PC-3 (cell line): ENCODE data around the gene ABCA5. TPM values are rescaled to one million over a fixed set of nuclear protein-coding genes. Genes with fewer than 3 reads are reported as not detected.
A peak's percentile ranks its signal among the peaks of the same experiment; 100 is the strongest.

Experiments
- ATAC-seq: fragments of 200-7000 bp; cut with Tn5 transposase; 2 replicates; pipeline ENCODE4 v1.9.1; 2020; ENCODE audit warnings: mild to moderate bottlenecking, moderate library complexity
- BruUV-seq: library from RNA; stranded (reverse); fragments of 400-500 nt; replicated peaks from 2 replicates; lab custom pipeline; 2021; lab: Mats Ljungman, UMichigan
- CTCF ChIA-PET: fragments of 300-600 bp; sonication (Branson Sonifier 250); formaldehyde crosslinking; loops from one replicate; lab custom pipeline; 2022; ENCODE audit warnings: antibody characterized with exemption; lab: Charles Lee
- POLR2A ChIA-PET: fragments of 300-600 bp; sonication (Branson Sonifier 250); formaldehyde crosslinking; loops from one replicate; lab custom pipeline; 2022; ENCODE audit warnings: antibody characterized with exemption; ENCODE audit not compliant: unreplicated experiment; lab: Charles Lee
- DNase-seq: peaks from one replicate; pipeline ENCODE4 v3.0.0-alpha.2; 2015
- H2AFZ ChIP-seq: fragments of 300-600 bp; sonication (generic); 2 replicates; pipeline ENCODE4 v1.6.0; 2016; ENCODE audit warnings: antibody characterized with exemption, low read length
- H3F3A ChIP-seq: fragments of 300-600 bp; sonication (generic); one replicate; pipeline ENCODE4 v1.6.0; 2017; ENCODE audit warnings: antibody characterized with exemption, low read length, control low read depth, mild to moderate bottlenecking; ENCODE audit not compliant: unreplicated experiment
- H3K27ac ChIP-seq: fragments of 300-600 bp; sonication (generic); 2 replicates; pipeline ENCODE4 v1.5.1; 2016; ENCODE audit warnings: mild to moderate bottlenecking, low read length
- H3K27me3 ChIP-seq: fragments of 300-600 bp; sonication (generic); 2 replicates; pipeline ENCODE4 v1.6.1; 2016; ENCODE audit warnings: low read length, mixed read lengths
- H3K36me3 ChIP-seq: fragments of 300-600 bp; sonication (generic); 2 replicates; pipeline ENCODE4 v1.6.1; 2016; ENCODE audit warnings: low read depth, mixed run types, low read length, mixed read lengths
- H3K4me1 ChIP-seq: fragments of 300-600 bp; sonication (generic); 2 replicates; pipeline ENCODE4 v1.5.1; 2016; ENCODE audit warnings: low read length; ENCODE audit not compliant: insufficient read depth
- H3K4me2 ChIP-seq: fragments of 300-600 bp; sonication (generic); 2 replicates; pipeline ENCODE4 v1.6.0; 2016; ENCODE audit warnings: low read length
- H3K4me3 ChIP-seq: fragments of 300-600 bp; sonication (generic); 2 replicates; pipeline ENCODE4 v1.5.1; 2016; ENCODE audit warnings: mild to moderate bottlenecking, low read length, mixed read lengths
- H3K79me2 ChIP-seq: fragments of 300-600 bp; sonication (generic); 2 replicates; pipeline ENCODE4 v1.6.1; 2017; ENCODE audit warnings: low read length, mixed read lengths
- H3K9ac ChIP-seq: fragments of 300-600 bp; sonication (generic); 2 replicates; pipeline ENCODE4 v1.6.0; 2016; ENCODE audit warnings: mild to moderate bottlenecking, low read length
- H3K9me2 ChIP-seq: fragments of 300-600 bp; sonication (generic); replicated peaks from 2 replicates; pipeline ENCODE4 v1.6.1; 2016; ENCODE audit warnings: mixed run types, low read length, mixed read lengths
- H3K9me3 ChIP-seq: fragments of 300-600 bp; sonication (generic); 2 replicates; pipeline ENCODE4 v1.6.1; 2016; ENCODE audit warnings: low read length, mixed read lengths
- H4K20me1 ChIP-seq: fragments of 300-600 bp; sonication (generic); 2 replicates; pipeline ENCODE4 v1.6.1; 2016; ENCODE audit warnings: low read length, mixed read lengths
- CTCF ChIP-seq: fragments of 300-600 bp; sonication (generic); conservative IDR thresholded peaks from 2 replicates; pipeline ENCODE4 v1.5.1; 2017; ENCODE audit warnings: antibody characterized with exemption, low read depth, mild to moderate bottlenecking, low read length
- EZH2 ChIP-seq: fragments of 300-600 bp; sonication (generic); IDR thresholded peaks from one replicate; pipeline ENCODE4 v1.6.1; 2017; ENCODE audit warnings: antibody characterized with exemption, mild to moderate bottlenecking, low read length; ENCODE audit not compliant: unreplicated experiment
- EZH2phosphoT487 ChIP-seq: fragments of 300-600 bp; sonication (generic); IDR thresholded peaks from 2 replicates; pipeline ENCODE4 v1.6.1; 2018; ENCODE audit warnings: mild to moderate bottlenecking, antibody characterized with exemption, low read length, borderline replicate concordance
- intact Hi-C: fragments of 100-400 bp; cut with micrococcal nuclease; formaldehyde crosslinking; loops from 2 replicates; pipeline ENCODE4 v1.9.0; 2023
- total RNA-seq: library from RNA; depleted of rRNA; stranded (reverse); fragments of >200 nt; gene quantifications from 2 replicates; pipeline ENCODE4 v1.2.3, GENCODE V29; 2014

The ABCA5 gene
- total RNA-seq, 1 experiment from 2014 or later, result 7.0 TPM

DNA sequence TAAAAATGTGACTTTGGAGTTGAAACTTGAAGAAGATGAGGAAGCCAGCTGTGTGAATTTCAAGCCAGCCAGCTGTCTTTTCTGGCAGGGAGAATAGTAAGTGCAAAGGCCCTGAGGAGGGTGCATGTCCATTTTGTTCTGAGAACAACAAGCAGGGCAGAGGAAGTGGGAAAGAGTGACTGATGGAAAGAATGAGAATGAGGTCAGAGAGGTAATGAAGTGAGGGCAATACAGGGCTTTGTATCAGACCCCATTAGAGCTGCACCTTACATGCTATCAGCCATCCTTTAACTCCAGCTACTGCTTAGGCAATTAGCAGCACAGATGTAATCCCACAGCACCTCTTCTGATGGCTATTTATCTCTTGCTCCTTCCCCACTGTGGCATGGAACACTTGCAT, 34.2 kb upstream of the ABCA5 start:
- Histone ChIP-seq H2AFZ (no peak overlapping the region), H3K27me3 (no peaks in the 10 kb centered on the region), H3K36me3 (no peaks in the 10 kb centered on the region), H3F3A (no peaks in the 10 kb centered on the region), H4K20me1 (no peaks in the 10 kb centered on the region), H3K9ac (no peak overlapping the region), H3K79me2 (no peaks in the 10 kb centered on the region), H3K27ac (no peak overlapping the region), H3K4me2 (no peak overlapping the region), H3K9me3 (no peaks in the 10 kb centered on the region), H3K9me2 (no peaks in the 10 kb centered on the region), H3K4me1 (no peaks in the 10 kb centered on the region), H3K4me3 (no peak overlapping the region)
- no TSS peak for BruUV-seq
- ChIA-PET POLR2A (interaction anchor here (0.7 kb wide), 1 partner anchor 158 kb away, joined by 7 read pairs; no protein-coding TSS in a partner anchor), CTCF (no interaction called here)
- intact Hi-C loops, result no loop called here
- TF ChIP-seq CTCF (no peak), EZH2 (no peak), EZH2phosphoT487 (no peak)
- no peak for DNase-seq
- ATAC-seq, result no peak

GRCh38 chr17:69358688-69359596, 32.0 kb upstream of the ABCA5 start:
- intact Hi-C loops, result loop anchor here (1.0 kb wide), 1 partner anchor 164 kb away; no protein-coding TSS in a partner anchor
- no peaks in the 10 kb centered on the region for H3K4me1 ChIP-seq
- ATAC-seq (peak; percentile 73; the same call in 1 of the 2 replicates), DNase-seq (peak; percentile 54)
- no peak overlapping the region for H2AFZ ChIP-seq
- H3K79me2 ChIP-seq, result no peaks in the 10 kb centered on the region
- H3F3A ChIP-seq, result no peaks in the 10 kb centered on the region
- H3K4me2 ChIP-seq, result no peak overlapping the region
- no peaks in the 10 kb centered on the region for H3K9me2 ChIP-seq
- H3K27ac ChIP-seq, result no peak overlapping the region
- TF ChIP-seq CTCF (peak; percentile 70), EZH2 (no peak)
- POLR2A ChIA-PET, result no interaction called here
- no peaks in the 10 kb centered on the region for H4K20me1 ChIP-seq
- no peaks in the 10 kb centered on the region for H3K9me3 ChIP-seq
- CTCF ChIA-PET, result interaction anchor here (0.5 to 1.0 kb wide), 4 partner anchors 33 to 166 kb away, joined by 3 to 6 read pairs (median 4); no protein-coding TSS in a partner anchor
- H3K4me3 ChIP-seq, result no peak overlapping the region
- no peak overlapping the region for H3K9ac ChIP-seq
- BruUV-seq, result no TSS peak
- no peaks in the 10 kb centered on the region for H3K36me3 ChIP-seq
- no peaks in the 10 kb centered on the region for H3K27me3 ChIP-seq

DNA sequence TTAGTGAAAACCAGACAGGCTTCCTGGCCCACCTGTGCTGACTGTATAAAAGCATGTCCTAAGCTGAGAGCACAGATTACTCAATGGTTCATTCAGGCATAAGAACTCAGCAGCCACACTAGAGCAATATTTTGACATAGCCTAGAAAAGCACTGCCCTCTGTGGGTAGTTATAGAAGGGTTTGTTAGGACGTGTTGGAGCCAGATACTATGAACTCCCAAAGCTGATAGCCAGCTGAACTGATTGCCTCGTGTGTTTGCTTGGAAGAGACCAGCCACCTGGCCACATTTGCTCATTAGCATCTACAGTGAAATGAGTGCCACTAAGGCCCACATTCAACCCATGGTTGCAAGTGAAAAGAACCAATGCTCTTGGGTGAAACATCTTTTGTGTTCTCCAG, 30.8 kb upstream of the ABCA5 start:
- ChIA-PET POLR2A (no interaction called here), CTCF (interaction anchor here (1.0 kb wide), 1 partner anchor 23 kb away, joined by 4 read pairs; no protein-coding TSS in a partner anchor)
- no peaks in the 10 kb centered on the region for H3K27me3 ChIP-seq
- H3K79me2 ChIP-seq, result no peaks in the 10 kb centered on the region
- H3K4me2 ChIP-seq, result no peak overlapping the region
- BruUV-seq, result no TSS peak
- H3K4me1 ChIP-seq, result no peaks in the 10 kb centered on the region
- no peaks in the 10 kb centered on the region for H3K9me3 ChIP-seq
- ATAC-seq, result peak; percentile 80
- H3K27ac ChIP-seq, result no peak overlapping the region
- intact Hi-C loops, result loop anchor here (1.0 kb wide), 1 partner anchor 166 kb away; no protein-coding TSS in a partner anchor
- H3F3A ChIP-seq, result no peaks in the 10 kb centered on the region
- no peaks in the 10 kb centered on the region for H4K20me1 ChIP-seq
- TF ChIP-seq CTCF (peak; percentile 23; the same call in 1 of the 2 replicates), EZH2phosphoT487 (no peak), EZH2 (no peak)
- no peaks in the 10 kb centered on the region for H3K9me2 ChIP-seq
- peak; percentile 40 for DNase-seq
- no peaks in the 10 kb centered on the region for H3K36me3 ChIP-seq
- no peak overlapping the region for H3K9ac ChIP-seq
- H2AFZ ChIP-seq, result no peak overlapping the region
- no peak overlapping the region for H3K4me3 ChIP-seq
